Left lung (tissue), 10 donors: ENCODE data around the gene KRTAP9-1. TPM values are rescaled to one million over a fixed set of nuclear protein-coding genes. Genes with fewer than 3 reads are reported as not detected.
"Not testable (repeated sequence)": the region's sequence is repeated elsewhere in the genome, so short reads cannot be mapped to it uniquely, and the experiment has no call there.

Experiments
- ATAC-seq: fragments of 200-7000 bp; cut with Tn5 transposase; one replicate; pipeline ENCODE4 v1.9.1; 2020; ENCODE audit warnings: moderate library complexity
- DNase-seq, 4 donors: peaks; one replicate each; pipeline ENCODE4 v3.0.0-alpha.2; 2013 to 2020
- H3K27ac ChIP-seq, 2 donors: fragments of 200-600 bp; sonication (generic) in 1 of 2; one replicate each; pipeline versions ENCODE4 v1.5.0 to v1.8.0; 2020 to 2021
- H3K27me3 ChIP-seq, 2 donors: fragments of 200-600 bp; sonication (generic) in 1 of 2; one replicate each; pipeline versions ENCODE4 v1.5.0 to v1.8.0; 2020 to 2021
- H3K36me3 ChIP-seq, 2 donors: fragments of 200-600 bp; sonication (generic) in 1 of 2; one replicate each; pipeline versions ENCODE4 v1.5.0 to v1.8.0; 2020 to 2021
- H3K4me1 ChIP-seq, 2 donors: fragments of 200-600 bp; one replicate each; pipeline ENCODE4 v1.8.0; 2021
- H3K4me3 ChIP-seq, 2 donors: fragments of 200-600 bp; sonication (generic) in 1 of 2; one replicate each; pipeline versions ENCODE4 v1.5.0 to v1.8.0; 2020 to 2021; ENCODE audit warnings: mild to moderate bottlenecking in 1 of 2
- H3K9me3 ChIP-seq, 2 donors: fragments of 200-600 bp; sonication (generic) in 1 of 2; one replicate each; pipeline versions ENCODE4 v1.5.0 to v1.8.0; 2020 to 2021
- intact Hi-C, 2 donors: fragments of 100-400 bp; cut with DNase I; formaldehyde crosslinking; loops; one replicate each; pipeline versions ENCODE4 v1.11.2 to v1.14.2; 2022
- polyA plus RNA-seq, 6 donors: library from polyadenylated mRNA; unstranded; fragments of 120-200 nt; gene quantifications; one replicate each; pipeline ENCODE4 v1.2.1, GENCODE V29; 2013; ENCODE audit not compliant: insufficient read length in 6 of 6
- total RNA-seq, 2 donors: library from RNA; stranded (reverse); fragmentation: NEBNext Ultra II Directional; extraction: Animal tissue kit (Norgen Biotek cat#: 25700); gene quantifications; one replicate each; pipeline ENCODE4 v1.2.1, GENCODE V29; 2021
- TF ChIP-seq, protein P1 (sequence below), 2 donors: fragments of 200-600 bp; sonication (generic) in 1 of 2; IDR thresholded peaks; one replicate each; pipeline versions ENCODE4 v1.5.0 to v1.8.0; 2021; ENCODE audit warnings: antibody characterized with exemption in 2 of 2
- donor health status: DM: no; HTN: yes; CAD: no.
- donor health status: DM: no; HTN: no; CAD: no.

The KRTAP9-1 gene
- total and polyA plus RNA-seq, 8 donors = not detected

DNA sequence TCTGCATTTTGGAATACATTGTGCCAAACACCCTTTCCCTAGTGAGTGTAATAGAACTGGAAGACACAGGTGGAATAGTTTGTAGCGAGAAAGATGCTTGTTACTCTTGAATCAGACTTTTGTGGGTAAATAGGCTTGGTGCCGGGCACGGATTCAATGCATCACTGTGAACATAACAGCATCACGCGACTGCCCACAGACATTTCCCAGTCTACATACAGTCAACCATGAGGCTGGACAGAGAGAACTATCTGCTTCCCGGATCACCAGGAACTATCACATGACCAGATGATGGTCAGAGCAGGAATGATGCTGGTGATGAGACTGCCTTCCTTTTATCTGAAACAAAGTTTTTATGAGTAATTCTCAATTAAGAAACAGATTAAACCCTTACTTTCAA is 36.4 kb downstream of the KRTAP9-1 start:
- Histone ChIP-seq H3K36me3 (no peaks in the 10 kb centered on the region), H3K4me3 (no peak overlapping the region), H3K27ac (no peak overlapping the region), H3K4me1 (no peaks in the 10 kb centered on the region), H3K27me3 (peaks cover 0 to 14% of the 10 kb centered on the region in 2 donors), H3K9me3 (no peaks in the 10 kb centered on the region)
- no peak for ATAC-seq
- DNase-seq = no peak
- TF ChIP-seq, protein P1, sequence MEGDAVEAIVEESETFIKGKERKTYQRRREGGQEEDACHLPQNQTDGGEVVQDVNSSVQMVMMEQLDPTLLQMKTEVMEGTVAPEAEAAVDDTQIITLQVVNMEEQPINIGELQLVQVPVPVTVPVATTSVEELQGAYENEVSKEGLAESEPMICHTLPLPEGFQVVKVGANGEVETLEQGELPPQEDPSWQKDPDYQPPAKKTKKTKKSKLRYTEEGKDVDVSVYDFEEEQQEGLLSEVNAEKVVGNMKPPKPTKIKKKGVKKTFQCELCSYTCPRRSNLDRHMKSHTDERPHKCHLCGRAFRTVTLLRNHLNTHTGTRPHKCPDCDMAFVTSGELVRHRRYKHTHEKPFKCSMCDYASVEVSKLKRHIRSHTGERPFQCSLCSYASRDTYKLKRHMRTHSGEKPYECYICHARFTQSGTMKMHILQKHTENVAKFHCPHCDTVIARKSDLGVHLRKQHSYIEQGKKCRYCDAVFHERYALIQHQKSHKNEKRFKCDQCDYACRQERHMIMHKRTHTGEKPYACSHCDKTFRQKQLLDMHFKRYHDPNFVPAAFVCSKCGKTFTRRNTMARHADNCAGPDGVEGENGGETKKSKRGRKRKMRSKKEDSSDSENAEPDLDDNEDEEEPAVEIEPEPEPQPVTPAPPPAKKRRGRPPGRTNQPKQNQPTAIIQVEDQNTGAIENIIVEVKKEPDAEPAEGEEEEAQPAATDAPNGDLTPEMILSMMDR (IDR thresholded peaks at IDR 0.05) = no peak
- intact Hi-C loops = no loop called here

DNA sequence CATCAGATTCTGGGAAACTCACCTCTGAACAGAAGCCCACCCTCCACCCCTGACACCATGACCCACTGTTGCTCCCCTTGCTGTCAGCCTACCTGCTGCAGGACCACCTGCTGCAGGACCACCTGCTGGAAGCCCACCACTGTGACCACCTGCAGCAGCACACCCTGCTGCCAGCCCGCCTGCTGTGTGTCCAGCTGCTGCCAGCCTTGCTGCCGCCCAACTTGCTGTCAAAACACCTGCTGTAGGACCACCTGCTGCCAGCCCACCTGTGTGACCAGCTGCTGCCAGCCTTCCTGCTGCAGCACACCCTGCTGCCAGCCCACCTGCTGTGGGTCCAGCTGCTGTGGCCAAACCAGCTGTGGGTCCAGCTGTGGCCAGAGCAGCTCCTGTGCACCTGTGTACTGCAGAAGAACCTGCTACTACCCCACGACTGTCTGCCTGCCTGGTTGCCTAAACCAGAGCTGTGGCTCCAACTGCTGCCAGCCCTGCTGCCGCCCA is 37.0 kb downstream of the KRTAP9-1 start, which contains the start of gene KRTAP9-2:
Gene KRTAP9-2 (plus strand): TSS at position 51 of the 498 bp plus-strand sequence. CDS start 7 bp downstream, at position 58.
- H3K9me3 ChIP-seq, H3K4me3 ChIP-seq, intact Hi-C loops, H3K27ac ChIP-seq, H3K36me3 ChIP-seq, H3K4me1 ChIP-seq, ATAC-seq, DNase-seq: not testable (repeated sequence)
- peaks cover 0 to 15% of the 10 kb centered on the region in 2 donors for H3K27me3 ChIP-seq

DNA sequence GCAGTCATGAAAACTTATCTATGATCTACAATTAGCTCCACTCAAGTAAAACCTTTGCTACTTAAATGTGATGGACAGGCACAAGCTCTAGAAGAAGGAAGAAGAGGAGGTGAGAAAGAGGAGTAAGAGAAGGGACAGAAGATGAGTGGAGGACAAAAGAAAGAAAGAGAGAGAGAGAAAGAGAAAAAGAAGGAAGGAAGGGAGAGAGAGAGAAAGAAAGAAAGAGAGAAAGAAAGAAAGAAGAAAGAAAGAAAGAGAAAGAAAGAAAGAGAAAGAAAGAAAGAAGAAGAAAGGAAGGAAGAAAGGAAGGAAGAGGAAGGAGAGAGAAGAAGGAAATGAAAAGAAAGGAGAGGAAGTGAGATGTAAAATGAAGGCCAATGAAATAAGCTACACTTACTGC is 40.4 kb downstream of the KRTAP9-1 start:
- Histone ChIP-seq H3K36me3 (no peaks in the 10 kb centered on the region), H3K4me1 (no peaks in the 10 kb centered on the region), H3K4me3 (no peak overlapping the region), H3K27ac (no peak overlapping the region), H3K27me3 (peaks cover 0 to 41% of the 10 kb centered on the region in 2 donors), H3K9me3 (no peaks in the 10 kb centered on the region)
- intact Hi-C loops = no loop called here
- DNase-seq (no peak), ATAC-seq (no peak)
- TF ChIP-seq, protein P1 (IDR thresholded peaks at IDR 0.05) = no peak

DNA sequence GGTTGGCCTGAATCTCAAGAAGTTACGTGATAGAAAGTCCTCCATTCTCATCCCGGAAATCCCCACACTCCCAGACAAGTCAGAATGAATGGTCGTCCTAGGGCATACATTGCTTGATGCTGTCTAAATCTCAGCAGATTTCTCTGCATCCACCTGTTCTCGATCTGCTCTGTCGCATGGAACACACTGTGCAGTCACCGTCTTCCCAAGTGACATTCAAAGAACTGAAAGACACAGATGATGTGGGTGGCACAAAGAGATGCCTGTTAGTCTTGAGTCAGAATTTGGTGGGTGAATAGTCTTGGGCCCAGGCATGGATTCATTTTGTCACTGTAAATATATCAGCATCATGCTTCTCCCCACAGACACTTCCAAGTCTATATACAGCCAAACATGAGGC is 42.0 kb downstream of the KRTAP9-1 start:
- TF ChIP-seq, protein P1 (IDR thresholded peaks at IDR 0.05) = no peak
- ATAC-seq = no peak
- DNase-seq = no peak
- H3K27me3 ChIP-seq = peaks cover 0 to 28% of the 10 kb centered on the region in 2 donors
- no peaks in the 10 kb centered on the region for H3K36me3 ChIP-seq
- H3K4me3 ChIP-seq = no peak overlapping the region
- H3K9me3 ChIP-seq = no peaks in the 10 kb centered on the region
- H3K4me1 ChIP-seq = no peaks in the 10 kb centered on the region
- intact Hi-C loops = no loop called here
- no peak overlapping the region for H3K27ac ChIP-seq

DNA sequence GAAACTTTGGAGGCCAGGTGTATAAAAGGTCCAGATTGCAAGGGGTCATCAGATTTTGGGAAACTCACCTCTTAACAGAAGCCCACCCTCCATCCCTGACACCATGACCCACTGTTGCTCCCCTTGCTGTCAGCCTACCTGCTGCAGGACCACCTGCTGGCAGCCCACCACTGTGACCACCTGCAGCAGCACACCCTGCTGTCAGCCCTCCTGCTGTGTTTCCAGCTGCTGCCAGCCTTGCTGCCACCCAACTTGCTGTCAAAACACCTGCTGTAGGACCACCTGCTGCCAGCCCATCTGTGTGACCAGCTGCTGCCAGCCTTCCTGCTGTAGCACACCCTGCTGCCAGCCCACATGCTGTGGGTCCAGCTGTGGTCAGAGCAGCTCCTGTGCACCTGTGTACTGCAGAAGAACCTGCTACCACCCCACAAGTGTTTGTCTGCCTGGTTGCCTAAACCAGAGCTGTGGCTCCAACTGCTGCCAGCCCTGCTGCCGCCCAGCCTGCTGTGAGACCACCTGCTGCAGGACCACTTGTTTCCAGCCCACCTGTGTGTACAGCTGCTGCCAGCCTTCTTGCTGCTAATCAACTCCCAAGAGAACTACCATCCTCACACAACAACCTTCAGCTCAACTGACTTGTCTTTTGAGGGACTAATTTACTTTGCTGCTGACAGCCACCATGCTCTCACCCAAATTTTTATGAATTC is 42.9 kb downstream of the KRTAP9-1 start, which contains the start of gene KRTAP9-3:
Gene KRTAP9-3 (plus strand): TSS at position 51 of the 707 bp plus-strand sequence. CDS start 53 bp downstream, at position 104.
- H3K4me1 ChIP-seq, intact Hi-C loops, H3K36me3 ChIP-seq, H3K27ac ChIP-seq, ATAC-seq, H3K9me3 ChIP-seq, H3K4me3 ChIP-seq: not testable (repeated sequence)
- peaks cover 0 to 27% of the 10 kb centered on the region in 2 donors for H3K27me3 ChIP-seq
- DNase-seq = peak in 1 of 4 donors; percentile 32

DNA sequence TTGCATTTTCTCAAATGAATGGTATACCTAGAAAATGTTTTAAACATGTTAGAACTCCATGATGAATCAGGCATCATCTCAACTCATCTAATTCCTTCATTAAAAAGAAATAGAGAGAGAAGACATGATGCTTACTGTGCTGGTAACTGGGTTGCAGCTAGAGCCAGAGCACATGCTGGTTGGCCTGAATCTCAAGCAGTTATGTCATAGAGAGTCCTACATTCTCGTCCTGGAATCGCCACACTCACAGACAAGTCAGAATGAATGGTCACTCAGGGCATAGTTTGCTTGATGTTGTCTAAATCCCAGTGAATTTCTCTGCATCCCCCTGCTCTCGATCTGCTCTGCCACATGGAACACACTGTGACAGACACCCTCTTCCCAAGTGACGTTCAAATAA is 47.4 kb downstream of the KRTAP9-1 start:
- H3K4me3 ChIP-seq, H3K36me3 ChIP-seq, H3K4me1 ChIP-seq, H3K9me3 ChIP-seq, ATAC-seq, H3K27ac ChIP-seq, DNase-seq, intact Hi-C loops: not testable (repeated sequence)
- peaks cover 0 to 31% of the 10 kb centered on the region in 2 donors for H3K27me3 ChIP-seq

DNA sequence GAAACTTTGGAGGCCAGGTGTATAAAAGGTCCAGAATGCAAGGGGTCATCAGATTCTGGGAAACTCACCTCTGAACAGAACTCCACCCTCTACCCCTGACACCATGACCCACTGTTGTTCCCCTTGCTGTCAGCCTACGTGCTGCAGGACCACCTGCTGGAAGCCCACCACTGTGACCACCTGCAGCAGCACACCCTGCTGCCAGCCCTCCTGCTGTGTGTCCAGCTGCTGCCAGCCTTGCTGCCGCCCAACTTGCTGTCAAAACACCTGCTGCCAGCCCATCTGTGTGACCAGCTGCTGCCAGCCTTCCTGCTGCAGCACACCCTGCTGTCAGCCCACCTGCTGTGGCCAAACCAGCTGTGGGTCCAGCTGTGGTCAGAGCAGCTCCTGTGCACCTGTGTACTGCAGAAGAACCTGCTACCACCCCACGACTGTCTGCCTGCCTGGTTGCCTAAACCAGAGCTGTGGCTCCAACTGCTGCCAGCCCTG is 48.3 kb downstream of the KRTAP9-1 start, which contains the start of gene KRTAP9-8:
Gene KRTAP9-8 (plus strand): TSS at position 51 of the 489 bp plus-strand sequence. CDS start 53 bp downstream, at position 104.
- ATAC-seq, intact Hi-C loops, H3K4me3 ChIP-seq, H3K9me3 ChIP-seq, H3K4me1 ChIP-seq, H3K36me3 ChIP-seq, H3K27ac ChIP-seq: not testable (repeated sequence)
- H3K27me3 ChIP-seq = peaks cover 0 to 23% of the 10 kb centered on the region in 2 donors
- DNase-seq = peak in 1 of 4 donors; percentile 44
